GM12892 (cell line): ENCODE measurements around the gene FLYWCH2.

Experiments used
- POLR2A ChIP-seq: IDR thresholded peaks from 2 replicates; pipeline ENCODE4 v1.6.1; 2011; ENCODE audit warnings: low read depth, low read length, control low read depth
- POLR2AphosphoS5 ChIP-seq: IDR thresholded peaks from 2 replicates; pipeline ENCODE4 v1.6.1; 2011; ENCODE audit warnings: low read depth, low read length, control low read depth

DNA sequence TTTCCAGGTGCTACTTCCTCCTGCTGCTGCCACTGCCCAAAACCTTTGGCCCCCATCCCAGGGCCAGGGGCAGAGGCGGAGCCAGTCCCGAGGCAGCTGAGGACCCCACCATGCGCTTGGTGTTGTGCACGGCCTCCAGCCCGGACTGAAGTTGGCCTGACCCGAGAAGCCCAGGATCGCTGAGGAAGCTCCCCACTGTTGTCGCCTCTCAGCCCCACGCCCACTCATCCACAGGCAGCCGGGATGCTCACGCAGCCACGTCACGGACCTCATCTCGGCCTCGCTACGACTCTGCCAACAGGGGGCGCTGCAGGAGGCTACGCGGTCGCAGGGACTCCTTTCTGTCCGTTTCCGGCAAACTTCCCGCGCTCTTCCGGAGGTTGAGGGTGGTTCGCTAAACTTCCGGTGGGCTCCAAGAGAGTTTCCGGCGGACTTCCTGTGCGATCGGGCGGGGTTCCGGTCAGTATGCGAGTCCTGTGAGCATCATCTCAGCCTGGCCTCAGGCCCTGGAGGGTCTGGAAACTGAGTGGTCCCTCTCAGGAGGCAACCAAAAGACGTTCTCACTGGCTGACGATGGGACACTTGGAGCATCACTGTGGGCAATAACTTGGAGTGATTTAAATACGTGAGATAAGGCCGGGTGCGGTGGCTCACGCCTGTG, 40.5 kb upstream of the FLYWCH2 start:
- no peak for TF ChIP-seq POLR2A
- no peak for TF ChIP-seq POLR2AphosphoS5
